B cell (primary cell): ENCODE measurements around the gene HIGD2A.

Experiments used
- CTCF ChIP-seq: fragments of 200-600 bp; IDR thresholded peaks from one replicate; pipeline ENCODE4 v1.8.0; 2022; ENCODE audit warnings: antibody characterized with exemption, mild to moderate bottlenecking
- EZH2 ChIP-seq: IDR thresholded peaks from 2 replicates; pipeline ENCODE4 v1.6.1; 2012; ENCODE audit warnings: borderline replicate concordance, low read depth, mild to moderate bottlenecking, moderate library complexity, low read length; ENCODE audit not compliant: insufficient read depth, poor library complexity, severe bottlenecking

- no peak for TF ChIP-seq CTCF
- TF ChIP-seq EZH2, result no peak
These were observed 38.3 kb downstream of the HIGD2A start for GRCh38 chr5:176426876-176427275.
